ENCODE data around the gene NLGN1.

GRCh38 chr3:173510565-173510964 is 113.0 kb downstream of the NLGN1 start:
- no peak for TF ChIP-seq CTCF (IDR thresholded peaks at IDR 0.05)
- TF ChIP-seq POLR2A (IDR thresholded peaks at IDR 0.05): no peak

Data from lower leg skin (tissue), 3 donors.